GM19438 (cell line): ENCODE results near the gene C11orf42.

Experiments used
- ATAC-seq: cut with Tn5 transposase; IDR thresholded peaks from one replicate; pipeline ENCODE4 v1.9.1; 2021; ENCODE audit warnings: low read depth; ENCODE audit not compliant: unreplicated experiment

The C11orf42 gene

GRCh38 chr11:6205366-6205765 lies at the start of gene C11orf42:
TSS of gene C11orf42 (plus strand) at chr11:6205557. CDS start at chr11:6205616, 59 bp downstream.
- ATAC-seq = no peak

- no peak for ATAC-seq
Measured at GRCh38 chr11:6156628-6157359, 48.6 kb upstream of the C11orf42 start.

- ATAC-seq = no peak
Measured at GRCh38 chr11:6170226-6170625, 35.1 kb upstream of the C11orf42 start, which contains the start of gene OR52B2. TSS of gene OR52B2 (minus strand) at chr11:6170326. CDS start at chr11:6170326, 0 bp downstream.

GRCh38 chr11:6175440-6175839 lies 29.9 kb upstream of the C11orf42 start:
- no peak for ATAC-seq

GRCh38 chr11:6191742-6192141 lies 13.6 kb upstream of the C11orf42 start:
- ATAC-seq = no peak

GRCh38 chr11:6194065-6194581 lies 11.2 kb upstream of the C11orf42 start:
- no peak for ATAC-seq

GRCh38 chr11:6196396-6196795 lies 9.0 kb upstream of the C11orf42 start:
- ATAC-seq = no peak

- no peak for ATAC-seq
Measured at GRCh38 chr11:6197466-6198200, 7.7 kb upstream of the C11orf42 start.

- ATAC-seq = no peak
Measured at GRCh38 chr11:6199174-6199810, 6.1 kb upstream of the C11orf42 start, which contains the start of gene OR52W1. TSS of gene OR52W1 (plus strand) at chr11:6199224. CDS start at chr11:6199224, 0 bp downstream.

- ATAC-seq = no peak
Measured at GRCh38 chr11:6200975-6201374, 4.4 kb upstream of the C11orf42 start.

GRCh38 chr11:6201481-6201880 lies 3.9 kb upstream of the C11orf42 start:
- no peak for ATAC-seq

GRCh38 chr11:6202041-6202440 lies 3.3 kb upstream of the C11orf42 start:
- no peak for ATAC-seq

- peak; percentile 90 for ATAC-seq
Measured at GRCh38 chr11:6203327-6203726, 2.0 kb upstream of the C11orf42 start.

GRCh38 chr11:6204706-6205105 lies 651 bp upstream of the C11orf42 start:
- no peak for ATAC-seq

GRCh38 chr11:6206456-6207180 lies 1.3 kb downstream of the C11orf42 start:
- ATAC-seq = no peak

GRCh38 chr11:6209801-6210200 lies 4.4 kb downstream of the C11orf42 start:
- ATAC-seq = no peak

- ATAC-seq = no peak
Measured at GRCh38 chr11:6210274-6210955, 5.1 kb downstream of the C11orf42 start.

GRCh38 chr11:6214530-6214929 lies 9.2 kb downstream of the C11orf42 start:
- no peak for ATAC-seq

GRCh38 chr11:6216501-6216900 lies 11.1 kb downstream of the C11orf42 start:
- no peak for ATAC-seq

GRCh38 chr11:6217722-6218121 lies 12.4 kb downstream of the C11orf42 start:
- ATAC-seq = no peak
